GM21360 (cell line): Measurements from ENCODE around the gene INS.

Experiments
- ATAC-seq: cut with Tn5 transposase; IDR thresholded peaks from one replicate; pipeline ENCODE4 v1.9.1; 2021; ENCODE audit warnings: mild to moderate bottlenecking, moderate library complexity; ENCODE audit not compliant: unreplicated experiment

Gene INS

DNA sequence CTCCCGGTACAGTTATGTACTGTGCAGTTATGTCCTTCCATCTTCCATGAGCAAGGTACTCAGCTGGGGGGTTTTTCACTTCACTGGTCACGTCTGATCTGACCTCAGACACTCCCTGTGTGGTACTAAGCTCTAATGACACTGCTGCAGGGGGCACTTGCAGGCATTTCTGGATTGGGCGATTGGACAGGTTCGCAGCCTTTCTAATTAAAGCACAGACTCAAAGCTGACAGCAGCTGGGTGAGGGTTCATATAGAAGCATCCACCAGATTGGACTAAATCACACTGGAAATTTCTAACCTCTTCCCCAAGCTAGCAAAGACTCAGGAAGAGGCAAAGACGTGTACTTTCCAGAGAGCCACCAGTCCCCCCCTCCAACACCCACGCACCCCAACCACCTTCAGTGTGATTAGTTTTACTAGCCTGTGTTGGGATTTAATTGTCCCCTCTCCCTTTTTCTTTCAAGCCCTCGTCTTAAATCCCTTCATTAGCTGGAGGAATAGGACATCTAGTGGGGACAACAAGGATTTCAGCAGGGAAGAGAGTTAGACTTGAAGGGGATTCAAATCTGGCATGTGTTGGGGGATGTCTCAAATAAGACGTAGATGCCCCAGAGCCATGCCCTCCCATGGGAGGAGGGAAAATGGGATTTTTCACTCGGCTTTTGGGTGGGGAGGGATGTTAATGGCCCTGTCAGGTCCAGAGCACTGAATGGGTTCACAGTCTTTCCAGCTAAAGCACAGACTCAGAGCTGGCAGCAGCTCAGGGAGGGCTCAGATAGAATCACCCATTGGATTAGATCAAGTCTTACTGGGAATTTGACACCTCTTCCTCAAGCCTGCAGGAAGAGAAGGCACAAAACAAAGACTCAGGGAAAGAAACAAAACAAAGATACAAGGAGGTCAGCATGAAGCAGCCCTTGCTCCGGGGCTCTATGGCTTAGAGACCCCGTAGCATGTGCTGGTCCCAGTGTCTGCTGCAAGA is 10.9 kb downstream of the INS start:
- no peak for ATAC-seq

DNA sequence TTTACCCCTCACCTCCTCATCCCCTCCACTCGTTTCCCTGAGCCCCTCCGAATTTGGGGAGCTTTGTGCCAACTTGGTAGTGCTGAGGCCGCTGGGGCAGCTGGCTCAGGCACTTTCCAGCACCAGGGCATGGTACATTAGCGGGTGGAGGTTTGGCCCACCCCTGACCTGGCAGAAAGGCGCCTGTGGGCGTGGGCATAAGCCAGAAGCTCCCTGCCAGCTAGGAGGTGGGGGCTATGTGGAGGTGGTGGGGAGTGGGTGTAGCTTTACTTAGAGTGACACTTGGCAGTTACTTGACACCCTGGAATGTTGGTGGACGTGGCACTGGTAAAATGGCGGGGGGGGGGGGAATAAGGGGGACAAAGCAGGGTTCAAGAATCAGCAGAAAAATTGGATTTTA is 11.5 kb downstream of the INS start:
- ATAC-seq, result no peak

DNA sequence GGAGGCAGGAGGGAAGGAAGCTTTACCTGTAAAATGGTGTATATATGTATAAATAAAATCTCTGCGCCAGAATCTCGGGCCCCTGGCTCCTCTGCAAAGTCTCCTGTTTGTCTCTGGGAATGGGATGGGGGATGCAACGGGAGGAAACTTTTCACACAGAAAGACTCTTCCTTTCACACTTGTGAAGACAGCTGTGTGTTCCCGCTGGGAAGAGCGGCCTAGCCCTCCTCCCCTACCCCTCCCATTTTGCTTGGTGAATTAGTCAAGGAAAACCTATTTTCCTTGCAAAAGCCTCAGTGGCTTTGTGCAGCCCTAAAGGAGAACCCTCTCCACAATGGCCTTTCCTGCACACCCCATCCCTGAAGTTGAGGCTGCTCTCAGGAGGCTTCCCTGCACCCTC is 12.4 kb downstream of the INS start:
- ATAC-seq, result no peak

DNA sequence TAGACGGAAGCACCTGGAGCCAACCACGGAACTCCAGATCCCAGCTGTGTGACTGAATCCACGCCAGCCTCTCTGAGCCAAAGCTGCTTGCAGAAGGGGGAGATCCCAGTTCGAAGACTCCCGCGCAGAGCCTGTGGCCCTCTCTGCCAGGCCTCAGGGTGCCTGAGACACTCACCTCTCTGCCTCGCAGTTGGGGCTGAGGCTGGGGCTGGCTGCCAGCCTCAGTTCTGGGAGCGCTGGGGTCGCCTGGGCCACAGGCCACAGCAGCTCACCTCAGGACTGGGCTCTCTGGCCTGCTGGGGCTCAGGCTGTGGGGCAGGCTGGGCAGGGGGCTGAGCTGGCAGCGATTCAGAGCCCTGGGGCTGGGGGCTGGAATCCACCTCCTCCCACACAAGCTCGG is 13.6 kb downstream of the INS start:
- no peak for ATAC-seq

DNA sequence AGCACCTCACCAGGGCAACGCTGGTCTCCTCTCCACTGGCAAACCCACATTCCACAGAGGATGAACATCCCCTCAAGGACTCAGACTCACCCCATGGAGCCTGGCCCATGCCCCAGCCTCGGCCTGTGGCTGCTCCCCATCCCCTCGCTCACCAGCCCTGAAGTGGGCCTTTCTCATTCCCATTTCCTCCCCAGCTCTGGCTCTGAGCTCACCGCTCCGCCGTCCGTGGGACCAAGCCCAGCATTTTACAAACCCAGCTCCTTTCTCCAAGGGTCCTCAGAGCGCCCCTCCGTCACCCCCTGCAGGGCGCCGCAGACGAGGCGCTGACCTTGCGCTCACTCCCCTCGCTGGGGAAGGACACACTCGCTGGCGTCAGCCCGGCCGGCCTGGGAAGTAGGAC is 15.0 kb downstream of the INS start:
- no peak for ATAC-seq

DNA sequence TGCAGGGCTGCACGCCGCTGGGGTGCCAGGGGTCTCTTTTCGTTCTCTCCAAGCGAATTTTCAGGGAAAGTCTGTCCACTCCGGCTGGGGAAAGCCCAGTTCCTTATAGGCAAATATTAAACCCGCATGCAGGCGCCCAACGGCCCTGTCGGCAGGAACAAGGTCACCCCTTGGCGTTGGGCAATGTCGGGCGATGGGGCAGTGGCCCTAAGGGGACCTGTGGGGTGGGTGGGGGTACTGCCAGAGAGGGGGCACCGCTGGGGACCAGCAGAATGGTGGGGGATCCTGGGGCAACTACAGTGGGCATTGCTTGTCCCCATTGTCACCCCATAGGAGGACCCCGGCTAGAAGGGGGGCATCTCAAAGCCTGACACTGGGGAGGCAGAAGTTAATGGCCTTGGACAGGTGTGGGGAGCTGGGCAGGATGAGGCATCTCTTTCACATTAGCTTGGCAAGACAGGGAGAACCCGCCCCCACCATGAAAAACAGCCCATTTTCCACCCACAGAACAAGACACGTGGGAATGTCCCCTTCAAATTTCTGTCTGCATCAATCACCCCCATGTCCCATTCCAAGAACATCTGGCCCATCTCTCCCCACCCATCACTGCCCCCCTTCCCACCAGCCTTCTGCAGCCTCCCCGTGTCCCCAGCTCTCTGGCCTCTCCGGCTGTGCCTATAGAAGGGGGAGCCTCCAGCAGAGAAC is 16.3 kb downstream of the INS start:
- ATAC-seq, result no peak

DNA sequence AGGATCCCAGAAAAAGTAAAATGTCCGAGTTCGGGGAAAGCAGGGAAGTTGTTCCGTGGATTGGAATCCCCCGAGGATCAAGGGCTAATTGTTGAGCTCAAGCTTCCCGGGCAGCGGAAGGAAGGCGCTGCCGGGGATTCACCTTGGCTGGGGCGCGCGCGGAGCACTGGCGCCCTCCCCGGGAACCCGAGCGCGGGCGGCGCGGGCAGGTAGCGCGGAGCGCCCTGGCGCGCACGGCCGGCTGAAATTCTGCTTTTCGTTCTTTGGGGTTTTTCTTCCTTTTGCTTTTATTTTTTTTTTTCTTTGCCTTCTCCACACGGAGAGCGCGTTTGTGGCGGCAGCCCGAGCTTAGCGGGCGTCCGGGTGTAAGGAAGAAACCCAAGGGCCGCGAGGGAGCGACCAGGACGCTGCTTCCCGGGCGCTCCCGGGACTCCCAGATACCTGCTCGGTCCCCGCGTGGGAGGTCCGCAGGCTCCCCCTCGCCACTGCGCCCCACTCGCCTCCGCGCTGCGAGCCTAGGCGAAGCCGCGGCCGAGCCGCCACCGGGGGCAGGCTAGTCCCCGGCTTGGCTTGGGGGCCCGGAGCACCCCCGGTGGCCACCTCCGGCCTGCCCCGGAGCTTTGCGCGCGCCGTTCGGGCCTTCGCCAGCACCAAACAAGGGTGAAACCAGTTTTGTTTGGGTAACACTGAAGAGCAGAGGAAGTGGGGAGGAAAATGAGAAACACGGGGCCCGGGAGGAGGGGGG is 17.0 kb downstream of the INS start:
- ATAC-seq, result no peak

DNA sequence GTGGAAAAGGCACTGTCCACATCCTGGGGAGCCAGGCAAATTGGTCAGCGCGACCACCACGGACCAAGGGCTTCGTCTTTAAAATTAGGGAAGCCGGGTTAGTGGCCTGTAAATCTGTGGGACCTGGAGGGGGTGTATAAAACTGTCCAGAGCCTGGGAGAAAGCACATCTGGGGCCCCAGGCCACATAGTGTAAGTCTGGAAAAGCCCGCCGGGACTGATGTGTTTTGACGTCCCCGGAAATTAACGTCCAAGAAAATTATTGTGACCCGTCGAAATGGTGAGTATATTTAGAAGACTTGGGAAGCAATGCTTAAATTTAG is 17.6 kb downstream of the INS start:
- no peak for ATAC-seq

DNA sequence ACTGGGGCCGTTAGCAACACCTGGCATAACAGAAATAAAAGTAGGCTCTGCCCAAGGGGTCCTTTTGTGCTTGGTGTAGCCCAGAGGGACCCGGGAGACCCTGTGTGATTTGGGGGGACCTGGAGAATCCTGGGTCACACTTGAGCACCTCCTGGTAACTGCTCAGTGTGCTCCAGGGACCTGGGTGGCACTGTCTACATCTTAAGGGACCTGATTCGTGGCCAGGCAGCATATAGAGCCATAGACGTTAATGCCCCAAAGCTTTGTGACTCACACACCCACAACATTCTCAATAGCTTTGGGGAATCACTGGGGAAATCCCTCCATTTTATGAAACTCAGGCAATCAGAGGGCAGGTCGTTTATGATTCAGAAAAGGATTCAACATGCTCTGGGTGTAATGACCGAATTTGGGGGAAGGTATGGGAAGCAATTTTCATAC is 18.2 kb downstream of the INS start:
- no peak for ATAC-seq

DNA sequence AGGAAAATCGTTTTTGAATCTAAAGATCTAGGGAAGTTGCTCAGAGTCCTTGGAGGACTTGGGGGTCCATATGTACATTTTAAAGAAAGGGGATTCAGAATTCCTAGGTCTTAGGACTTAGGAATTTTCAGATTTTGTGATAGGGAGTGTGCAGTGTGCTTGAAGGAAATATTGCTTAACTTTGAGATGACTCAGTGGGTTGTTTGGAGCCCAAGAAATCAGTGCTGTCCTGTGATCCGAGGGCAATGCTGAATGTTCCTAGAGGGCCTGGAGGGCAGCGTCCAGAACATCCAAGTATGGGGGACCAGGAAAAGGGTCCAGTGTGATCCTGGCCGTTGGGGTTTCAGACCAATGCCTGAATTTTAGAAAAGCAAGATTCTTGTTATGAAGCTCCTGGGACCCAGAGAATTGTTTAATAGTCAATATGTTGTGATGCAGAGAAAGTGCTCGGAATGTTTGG is 18.7 kb downstream of the INS start:
- ATAC-seq, result no peak

DNA sequence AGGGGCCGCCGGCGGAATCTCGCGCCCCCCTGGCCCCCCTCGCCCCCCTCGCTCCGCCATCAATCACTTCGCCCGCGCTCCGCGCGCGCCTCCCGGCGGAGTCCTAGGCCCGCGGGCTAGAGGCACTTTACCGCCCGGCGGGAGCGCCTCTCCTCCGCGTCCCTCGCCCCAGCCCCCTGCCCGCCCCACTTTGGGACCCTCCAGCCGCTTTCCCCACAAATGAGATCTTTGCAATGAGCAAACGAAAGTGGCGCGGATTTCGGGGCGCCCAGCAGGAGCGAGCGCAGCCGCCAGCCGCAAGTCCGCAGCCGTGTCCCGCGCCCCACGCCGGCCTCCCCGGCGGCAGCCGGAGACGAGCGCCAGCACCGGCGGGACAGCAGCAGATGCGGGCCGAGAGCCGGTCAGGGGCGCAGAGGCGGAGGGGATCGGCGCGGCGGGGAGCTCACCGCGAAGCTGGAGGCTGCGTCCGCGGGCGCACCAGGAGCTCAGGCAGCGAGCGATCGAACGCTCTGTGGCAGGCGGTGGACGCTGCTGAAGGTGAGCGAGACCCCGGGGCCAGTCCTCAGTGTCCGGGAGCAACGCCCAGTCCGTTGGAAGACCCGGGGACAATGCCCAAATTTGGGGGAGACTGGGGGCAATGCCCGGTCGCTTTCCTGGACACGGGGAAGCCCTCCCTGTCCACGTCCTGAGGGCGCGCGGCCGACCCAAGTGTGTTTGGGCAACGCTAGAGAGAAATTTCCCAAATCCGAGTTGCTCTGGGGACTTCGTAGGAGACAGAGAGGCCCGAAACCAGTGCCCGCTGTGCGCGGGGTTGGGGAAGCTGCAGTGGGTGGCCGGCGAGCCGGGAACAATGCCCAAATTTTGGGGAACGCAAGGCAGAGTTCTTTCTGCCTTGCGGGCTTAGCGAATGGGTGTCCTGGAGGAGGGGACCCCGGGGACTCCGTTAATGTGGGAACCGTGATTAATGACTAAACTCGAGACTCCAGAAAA is 20.3 kb downstream of the INS start:
- no peak for ATAC-seq

DNA sequence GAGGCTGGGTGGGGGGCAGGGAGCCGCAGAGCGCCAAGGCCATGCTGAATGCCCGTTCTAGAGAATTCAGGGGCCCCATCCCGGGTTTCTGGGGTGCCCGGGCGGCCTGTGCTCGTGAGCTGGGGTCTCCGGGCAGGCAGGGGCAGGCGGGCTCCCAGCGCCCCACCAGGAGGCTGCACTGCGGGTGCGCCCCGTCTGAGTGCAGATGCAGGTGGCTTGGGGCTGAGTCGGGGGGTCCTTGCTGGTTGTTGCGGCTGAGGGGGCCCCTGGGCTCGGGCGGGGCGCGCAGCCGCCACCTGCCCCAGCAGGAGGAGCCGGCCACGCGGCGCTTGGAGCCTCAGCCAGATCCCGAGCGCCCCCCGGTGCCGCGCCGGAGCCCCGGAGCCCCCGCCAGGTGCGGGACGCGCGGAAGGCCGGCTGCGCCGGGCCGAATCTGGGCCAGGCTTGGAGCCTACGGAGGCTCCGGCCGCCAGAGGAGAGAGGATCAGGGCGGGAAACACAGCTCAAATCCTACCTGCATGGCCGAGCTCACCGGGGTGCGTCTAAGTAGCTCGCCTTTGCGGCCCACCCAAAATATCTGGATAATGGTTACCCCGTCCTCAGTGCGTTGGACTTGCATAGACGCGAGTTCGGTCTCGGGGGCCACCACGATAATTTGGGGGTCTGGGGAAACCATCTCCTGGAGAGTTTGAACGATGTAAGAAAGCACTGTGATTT is 21.2 kb downstream of the INS start:
- ATAC-seq, result no peak

DNA sequence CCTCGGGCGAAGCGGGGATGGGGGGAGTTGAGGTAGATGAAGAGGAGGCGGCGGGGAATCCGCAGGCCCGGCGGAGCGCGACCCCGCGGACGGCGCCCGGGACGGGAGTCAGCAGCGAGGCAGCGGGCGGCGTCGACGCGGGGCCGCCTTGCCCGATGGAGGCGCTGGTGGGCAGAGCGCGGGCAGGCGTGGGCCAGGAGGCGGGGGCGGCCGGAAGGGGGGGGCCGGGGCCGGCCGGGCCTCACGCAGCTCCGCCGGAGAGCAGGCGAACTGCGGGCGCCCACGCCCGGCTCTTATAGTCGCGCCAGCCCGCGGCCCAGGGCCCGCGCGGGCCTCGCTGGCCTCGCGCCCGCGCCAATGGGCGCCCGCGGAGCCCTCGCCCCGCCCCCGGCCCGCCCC is 21.9 kb downstream of the INS start, which contains the start of gene IGF2:
Gene IGF2, minus strand, starts transcription at position 267 of the 399 bp plus-strand sequence. CDS start 3,866 bp downstream, outside the sequence.
- no peak for ATAC-seq

DNA sequence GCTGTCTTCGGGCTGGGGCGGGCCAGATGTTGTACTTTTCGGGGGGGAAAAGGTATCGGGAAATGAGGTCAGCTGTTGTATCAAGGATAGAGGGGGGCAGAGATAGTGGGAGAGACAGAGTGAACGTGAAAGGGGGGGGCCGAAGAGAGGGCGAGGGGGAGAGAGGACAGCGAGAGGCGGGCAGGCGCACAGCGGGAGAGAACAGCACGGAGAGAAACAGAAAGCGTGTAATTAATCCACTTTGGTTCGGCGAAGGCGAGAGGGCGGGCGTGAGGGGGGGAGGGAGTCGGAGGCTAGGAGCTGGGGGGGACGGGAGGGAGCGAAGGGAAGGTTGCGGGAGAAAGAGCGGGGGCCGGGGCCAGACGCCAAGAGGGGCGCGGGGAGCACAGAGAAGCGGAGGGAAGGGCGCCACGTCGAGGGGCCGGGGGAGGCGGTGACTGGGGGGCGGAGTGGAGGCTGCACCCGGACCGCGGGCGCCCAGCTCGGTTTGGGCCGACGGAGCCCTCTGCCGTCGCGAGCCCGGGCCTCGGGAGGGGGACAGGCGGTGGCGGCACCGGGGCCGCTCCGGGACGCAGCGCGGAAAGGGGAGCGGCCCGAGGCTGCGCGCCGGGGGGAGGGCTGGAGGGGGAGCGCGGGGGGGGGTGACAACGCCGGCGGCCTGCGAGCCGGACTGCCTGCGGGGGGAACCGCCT is 22.4 kb downstream of the INS start:
- ATAC-seq, result no peak

DNA sequence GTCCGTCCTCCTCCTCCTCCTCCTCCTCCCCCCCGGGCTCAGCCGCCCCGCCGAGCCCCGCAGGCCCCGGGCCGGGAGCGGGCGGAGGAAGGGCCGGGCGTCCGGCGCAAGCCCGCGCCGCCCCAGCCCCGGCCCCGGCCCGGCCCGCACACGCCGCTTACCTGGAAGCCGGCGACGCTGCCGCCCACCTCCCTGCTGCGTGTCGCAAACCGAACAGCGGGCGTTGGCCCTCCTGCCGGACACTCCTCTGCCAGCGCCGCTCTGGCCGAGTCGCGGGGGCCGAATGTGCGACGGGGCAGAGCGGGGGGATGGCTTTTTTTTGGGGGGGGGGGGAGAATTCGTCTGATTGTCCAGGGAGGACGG is 23.0 kb downstream of the INS start:
- ATAC-seq, result no peak

DNA sequence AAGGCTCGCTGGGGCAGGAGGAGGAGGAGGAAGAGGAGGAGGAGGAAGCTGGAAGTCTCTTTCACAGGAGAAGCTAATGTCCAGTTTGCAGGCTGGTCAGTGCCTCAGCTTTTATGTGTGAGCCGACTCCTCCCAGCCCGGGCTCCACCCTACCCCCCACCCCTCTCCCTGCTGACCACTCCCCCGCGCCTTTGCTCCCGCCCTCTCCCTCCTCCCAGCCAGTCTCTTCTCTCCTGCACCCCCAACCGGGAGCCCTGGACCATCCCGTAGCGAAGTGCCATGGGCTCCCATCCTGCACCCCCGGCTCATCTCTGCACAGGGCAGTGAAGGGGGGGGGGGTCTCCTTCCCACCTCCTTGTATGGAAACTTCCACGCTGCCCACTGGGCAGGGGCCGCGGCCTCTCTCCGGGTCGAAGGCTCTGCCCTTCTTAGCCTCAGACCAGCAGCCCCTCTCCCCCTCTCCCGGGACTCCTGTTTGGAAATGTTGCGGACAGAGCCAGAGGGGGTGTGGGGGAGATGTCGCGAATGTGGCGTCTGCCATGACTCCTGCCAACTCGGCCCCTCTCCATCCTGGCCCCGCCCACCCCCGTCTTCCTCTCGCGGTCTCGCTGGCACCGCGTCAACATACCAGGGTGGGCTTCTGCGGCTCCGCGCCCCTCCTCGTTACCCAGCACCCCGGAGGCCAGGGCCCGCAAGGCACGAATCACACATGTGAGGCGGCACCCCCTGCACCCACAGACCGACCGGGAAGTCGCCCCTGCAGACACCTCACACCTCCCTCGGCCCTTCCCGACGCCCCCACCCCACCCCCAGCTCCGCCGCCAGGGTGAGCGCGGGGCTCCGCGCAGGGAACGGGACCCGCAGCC is 23.6 kb downstream of the INS start:
- no peak for ATAC-seq

DNA sequence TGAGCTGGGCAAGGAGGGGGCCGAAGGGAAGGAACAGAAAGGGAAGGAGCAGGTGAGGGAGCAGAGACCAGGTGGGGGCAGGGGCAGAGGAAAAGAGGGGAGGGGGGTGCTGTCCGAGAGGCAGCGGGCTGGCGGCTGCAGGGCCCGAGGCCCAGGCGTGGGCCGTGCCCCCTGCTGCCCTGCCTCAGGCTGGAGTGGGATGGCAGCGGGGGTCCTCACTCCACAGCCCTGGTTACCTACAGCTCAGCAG is 24.1 kb downstream of the INS start:
- ATAC-seq, result no peak

DNA sequence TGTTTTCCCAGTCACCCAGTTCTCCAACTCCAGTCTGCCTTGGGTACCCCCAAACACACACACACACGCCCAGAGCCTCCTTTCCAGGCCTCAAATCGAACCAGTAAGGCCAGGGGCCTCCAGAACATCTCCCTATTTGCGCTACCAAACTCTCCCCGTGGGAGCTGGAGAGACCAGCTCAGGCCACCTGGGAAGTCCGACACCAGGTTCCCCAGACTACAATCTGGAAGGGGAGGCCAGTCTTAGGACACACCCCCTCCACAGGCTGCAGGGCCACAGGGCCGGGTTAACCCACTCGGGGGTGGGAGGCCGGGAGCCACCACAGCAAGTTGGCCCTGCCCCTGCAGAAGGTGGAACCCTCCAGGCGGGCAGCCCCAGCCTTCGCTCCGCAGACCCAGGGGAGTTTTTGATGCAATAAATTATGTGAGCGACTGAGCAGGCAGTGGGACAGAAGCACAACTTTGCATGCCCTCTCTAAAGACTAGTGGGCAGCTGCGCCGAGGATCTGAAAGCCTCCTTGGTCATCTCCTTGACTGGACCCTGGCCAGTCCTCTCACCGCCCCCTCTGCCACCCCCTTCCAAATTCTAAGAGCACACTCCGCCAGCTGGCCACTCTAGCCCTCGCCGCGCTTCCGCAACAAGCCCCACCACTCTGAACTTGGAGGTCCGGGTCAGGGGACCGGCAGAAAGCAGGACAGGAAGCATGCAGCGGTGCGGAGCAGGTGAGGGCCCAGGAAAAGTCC is 24.6 kb downstream of the INS start:
- no peak for ATAC-seq
